HG03378 (cell line): ENCODE measurements around the gene KCNK7.
"Not testable (repeated sequence)": the region's sequence is repeated elsewhere in the genome, so short reads cannot be mapped to it uniquely, and the experiment has no call there.

Experiments
- ATAC-seq: cut with Tn5 transposase; IDR thresholded peaks from one replicate; pipeline ENCODE4 v1.9.1; 2021; ENCODE audit warnings: mild to moderate bottlenecking, moderate library complexity; ENCODE audit not compliant: unreplicated experiment

KCNK7 gene

DNA sequence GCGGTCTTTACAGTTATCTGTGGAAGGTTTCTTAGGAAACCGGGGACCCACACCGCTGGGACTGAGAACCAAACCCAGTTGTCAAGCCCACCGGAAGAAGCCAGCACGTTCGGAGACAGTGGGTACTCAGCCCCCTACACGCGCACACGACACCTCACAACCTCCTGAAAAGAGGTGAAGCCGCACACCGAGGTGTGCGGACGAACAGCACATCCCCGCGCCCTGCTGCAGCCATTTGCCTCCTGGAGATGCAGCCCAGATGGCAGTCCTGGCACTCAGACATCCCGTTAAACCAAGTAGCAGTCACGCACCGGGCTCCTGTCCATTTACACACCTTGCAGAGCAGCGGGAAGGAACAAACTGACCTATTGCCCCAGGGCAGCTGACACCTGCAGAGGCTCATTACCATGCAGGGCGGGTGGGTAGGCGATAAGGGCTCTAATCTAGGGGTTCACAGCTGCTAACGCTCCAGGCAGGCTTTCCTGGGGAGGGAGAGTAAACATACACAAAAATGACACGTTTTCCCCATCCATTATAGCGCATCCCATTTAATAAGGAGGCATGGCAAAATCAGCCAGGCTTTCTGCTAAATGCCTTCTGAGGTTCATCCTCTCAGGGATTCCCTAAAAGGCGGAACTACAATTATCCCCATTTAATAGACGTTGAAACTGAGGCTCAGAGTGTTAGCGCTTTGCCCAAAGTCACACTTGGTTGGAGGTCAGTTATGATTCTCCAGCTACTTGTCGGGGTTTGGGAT is 20.6 kb downstream of the KCNK7 start:
- no peak for ATAC-seq

DNA sequence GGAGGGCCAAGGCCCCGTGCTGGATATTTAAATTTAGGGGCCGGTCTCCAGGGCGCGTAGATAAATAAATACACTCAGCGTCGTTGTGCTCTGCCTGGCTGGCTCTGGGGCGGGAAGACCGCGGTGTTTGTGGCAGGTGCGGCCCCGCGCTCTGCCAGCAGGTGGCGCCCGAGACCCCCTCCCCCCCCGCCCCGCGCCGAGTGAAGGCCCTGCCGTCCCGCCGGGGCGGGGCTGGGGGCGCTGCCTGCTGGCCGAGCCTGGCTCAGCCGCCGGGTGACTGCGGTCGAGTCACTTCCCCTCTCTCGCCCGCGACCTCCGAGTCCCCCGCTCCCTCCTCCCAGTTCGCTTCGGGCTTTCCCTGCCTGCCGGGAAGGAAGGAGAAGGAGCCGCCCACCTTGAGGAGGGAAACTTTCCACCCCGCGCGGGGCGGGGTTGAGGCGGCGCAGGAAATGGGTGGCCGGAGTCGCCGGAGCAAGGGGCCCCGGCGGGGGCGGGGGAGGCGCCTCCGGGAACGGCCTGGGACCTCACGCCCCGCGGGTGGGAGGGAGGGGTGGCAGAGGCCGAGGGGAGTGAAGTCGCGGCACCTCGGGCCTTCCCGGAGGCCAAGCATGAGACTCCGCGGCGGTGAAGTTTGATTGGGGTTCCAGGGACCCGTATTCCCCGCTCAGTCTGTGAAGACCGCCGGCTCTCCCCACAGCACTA is 21.3 kb downstream of the KCNK7 start:
- ATAC-seq: no peak

DNA sequence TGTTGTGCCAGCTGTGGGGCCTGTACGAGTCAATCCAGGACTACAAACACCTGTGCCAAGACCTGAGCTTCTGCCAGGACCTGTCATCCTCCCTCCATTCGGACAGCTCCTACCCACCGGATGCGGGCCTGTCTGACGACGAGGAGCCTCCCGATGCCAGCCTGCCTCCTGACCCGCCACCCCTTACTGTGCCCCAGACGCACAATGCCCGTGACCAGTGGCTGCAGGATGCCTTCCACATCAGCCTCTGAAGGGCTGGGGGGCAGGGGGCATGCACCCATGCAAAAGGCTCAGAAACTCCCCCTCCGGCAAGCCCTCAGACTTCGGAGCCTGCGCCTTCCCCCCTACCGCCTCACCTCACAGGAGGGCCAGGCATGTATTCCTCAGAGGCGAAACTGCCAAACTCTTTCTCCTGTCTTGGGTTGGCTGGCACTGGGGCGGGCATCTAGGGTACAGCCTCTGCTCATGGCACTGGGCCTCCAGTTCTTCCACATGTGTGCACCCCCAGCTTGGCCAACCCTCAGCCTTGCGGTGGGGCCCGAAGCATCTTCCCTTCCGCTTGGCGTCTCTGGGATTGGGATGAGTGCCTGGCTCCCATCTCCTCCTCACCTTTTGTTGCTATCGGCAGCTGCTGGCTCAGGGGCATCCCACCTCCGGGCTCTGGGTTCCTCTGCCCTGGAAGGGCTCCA is 22.1 kb downstream of the KCNK7 start:
- ATAC-seq: no peak

DNA sequence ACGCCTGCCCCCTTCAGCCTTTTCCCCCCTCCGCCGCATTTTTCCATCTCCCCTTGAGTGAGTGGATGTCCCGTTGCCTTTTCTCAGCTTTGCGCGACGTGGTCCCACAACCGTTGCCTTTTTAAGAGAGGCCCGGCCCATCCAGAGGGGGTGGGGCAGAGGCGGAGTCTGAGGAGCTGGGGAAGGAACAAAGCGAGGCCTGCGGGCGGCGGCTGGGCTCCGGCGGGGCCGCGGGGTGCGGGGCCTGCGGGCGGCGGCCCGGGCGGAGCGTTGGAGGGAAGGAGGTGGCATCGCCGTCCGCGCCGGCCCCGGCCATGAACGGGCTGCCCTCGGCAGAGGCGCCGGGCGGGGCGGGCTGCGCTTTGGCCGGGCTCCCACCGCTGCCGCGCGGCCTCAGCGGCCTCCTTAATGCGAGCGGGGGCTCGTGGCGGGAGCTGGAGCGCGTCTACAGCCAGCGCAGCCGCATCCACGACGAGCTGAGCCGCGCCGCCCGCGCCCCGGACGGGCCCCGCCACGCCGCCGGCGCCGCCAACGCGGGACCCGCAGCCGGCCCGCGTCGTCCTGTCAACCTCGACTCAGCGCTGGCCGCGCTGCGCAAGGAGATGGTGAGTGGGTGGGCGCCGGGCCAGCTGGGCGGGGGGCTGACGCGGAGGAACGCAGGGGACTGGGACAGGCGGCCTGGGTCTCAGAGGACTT is 23.1 kb downstream of the KCNK7 start, which contains the start of gene FAM89B:
TSS of gene FAM89B (plus strand) at position 183 of the 696 bp plus-strand sequence. CDS start at position 315, 132 bp downstream.
- ATAC-seq: no peak

DNA sequence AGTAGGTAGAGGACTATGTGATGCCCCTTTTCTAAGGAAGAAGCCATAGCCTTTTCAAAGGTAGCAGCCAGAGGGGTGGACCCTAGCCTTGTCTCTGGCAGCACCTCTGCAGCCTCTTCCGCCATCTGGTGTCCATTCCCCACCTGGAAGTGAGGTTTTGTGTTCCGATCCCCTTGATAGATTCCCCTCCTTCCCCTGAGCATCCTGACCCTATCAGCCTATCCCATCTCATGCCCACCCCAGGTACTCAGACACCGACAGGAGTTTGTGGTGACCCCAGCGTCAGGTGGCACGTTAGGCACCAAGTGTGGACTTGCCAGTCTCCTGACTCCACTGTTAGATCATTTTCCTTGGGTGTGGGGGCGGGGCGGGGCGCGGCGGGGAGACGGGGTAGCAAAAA is 23.7 kb downstream of the KCNK7 start:
- no peak for ATAC-seq

DNA sequence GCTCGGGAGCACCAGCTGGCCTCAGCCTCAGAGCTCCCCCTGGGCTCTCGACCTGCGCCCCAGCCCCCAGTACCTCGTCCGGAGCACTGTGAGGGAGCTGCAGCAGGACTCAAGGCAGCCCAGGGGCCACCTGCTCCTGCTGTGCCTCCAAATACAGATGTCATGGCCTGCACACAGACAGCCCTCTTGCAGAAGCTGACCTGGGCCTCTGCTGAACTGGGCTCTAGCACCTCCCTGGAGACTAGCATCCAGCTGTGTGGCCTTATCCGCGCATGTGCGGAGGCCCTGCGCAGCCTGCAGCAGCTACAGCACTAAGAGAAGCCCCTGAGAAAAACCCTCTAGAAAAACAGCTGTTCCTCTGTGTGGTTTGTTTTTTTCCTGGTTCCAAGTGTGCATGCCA is 24.2 kb downstream of the KCNK7 start:
- ATAC-seq: no peak

DNA sequence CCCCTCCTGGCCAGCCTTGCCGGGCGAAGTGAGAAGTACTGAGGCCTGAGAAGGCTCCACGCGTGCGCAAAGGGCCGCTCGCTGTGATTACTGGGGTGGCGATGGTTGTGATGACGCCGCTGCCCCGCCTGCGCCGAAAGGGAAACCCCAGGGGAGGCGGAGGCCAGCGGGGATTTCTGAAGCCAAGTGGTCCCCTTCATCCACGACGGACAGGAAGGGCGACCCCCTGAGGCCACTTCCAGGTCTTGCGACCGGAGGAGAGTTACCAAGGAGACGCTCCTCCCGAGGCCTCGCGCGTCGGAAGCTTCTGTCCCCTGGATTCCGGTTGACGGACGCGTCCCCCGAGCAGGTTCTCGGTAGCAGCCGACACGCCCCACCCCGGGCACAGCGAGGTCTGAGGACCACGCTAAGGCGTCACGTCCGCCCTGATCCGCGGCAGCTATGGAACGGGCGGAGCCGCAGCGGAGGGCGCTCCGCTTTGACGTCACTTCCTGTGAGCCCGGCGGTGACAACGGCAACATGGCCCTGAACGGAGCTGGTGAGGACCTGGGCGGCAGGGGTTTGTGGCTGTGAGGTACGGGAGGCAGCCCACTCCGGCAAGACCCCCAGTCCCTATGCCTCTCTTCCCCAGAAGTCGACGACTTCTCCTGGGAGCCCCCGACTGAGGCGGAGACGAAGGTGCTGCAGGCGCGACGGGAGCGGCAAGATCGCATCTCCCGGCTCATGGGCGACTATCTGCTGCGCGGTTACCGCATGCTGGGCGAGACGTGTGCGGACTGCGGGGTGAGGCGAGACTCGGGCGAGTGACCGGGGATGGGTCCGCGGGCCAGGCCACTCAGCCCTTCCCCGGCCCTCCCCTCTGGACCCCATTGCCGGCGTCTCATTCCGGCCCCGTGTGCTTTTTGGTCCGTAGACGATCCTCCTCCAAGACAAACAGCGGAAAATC is 25.4 kb downstream of the KCNK7 start, which contains the start of gene ZNRD2:
TSS of gene ZNRD2 (plus strand) at position 505 of the 946 bp plus-strand sequence. CDS start at position 520, 15 bp downstream.
- ATAC-seq: peak; percentile 58

DNA sequence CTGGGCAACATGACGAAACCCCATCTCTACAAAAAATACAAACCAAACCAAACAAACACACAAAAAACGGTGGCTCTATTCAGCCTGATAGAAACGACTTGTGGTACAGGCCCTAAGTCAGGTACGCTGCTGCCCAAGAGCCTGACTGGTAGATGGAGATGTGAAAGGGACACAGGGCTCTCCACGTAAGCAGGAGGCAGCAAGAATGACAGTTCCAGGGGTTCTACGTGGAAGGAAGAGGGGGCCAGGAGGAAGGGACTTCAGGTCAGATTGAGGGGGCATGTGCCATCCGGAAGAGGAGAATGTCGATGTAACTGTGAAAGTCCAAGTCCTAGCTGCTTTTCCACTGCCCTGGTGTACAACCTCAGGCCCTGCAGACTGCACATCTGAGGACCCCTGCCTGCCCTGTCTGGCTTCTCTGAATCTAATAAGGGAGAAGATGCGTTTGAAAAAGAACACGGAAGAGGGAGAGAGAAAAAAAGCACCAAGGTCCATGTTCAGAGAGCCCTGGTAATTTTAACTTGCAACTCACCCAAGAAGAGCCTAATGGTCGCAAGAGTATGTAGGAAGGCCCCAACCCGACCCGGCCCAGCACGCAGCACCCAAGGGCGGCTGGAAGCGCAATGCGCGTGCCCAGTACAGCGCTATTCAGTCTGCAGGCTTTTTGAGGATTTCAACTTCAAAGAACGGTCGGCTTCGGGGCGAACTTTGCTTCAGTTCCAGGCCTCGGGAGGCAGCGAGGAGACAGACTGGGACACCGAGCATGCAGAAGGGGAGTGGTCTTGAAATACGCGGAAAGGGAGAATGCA is 26.2 kb downstream of the KCNK7 start:
- peak; percentile 2 for ATAC-seq

DNA sequence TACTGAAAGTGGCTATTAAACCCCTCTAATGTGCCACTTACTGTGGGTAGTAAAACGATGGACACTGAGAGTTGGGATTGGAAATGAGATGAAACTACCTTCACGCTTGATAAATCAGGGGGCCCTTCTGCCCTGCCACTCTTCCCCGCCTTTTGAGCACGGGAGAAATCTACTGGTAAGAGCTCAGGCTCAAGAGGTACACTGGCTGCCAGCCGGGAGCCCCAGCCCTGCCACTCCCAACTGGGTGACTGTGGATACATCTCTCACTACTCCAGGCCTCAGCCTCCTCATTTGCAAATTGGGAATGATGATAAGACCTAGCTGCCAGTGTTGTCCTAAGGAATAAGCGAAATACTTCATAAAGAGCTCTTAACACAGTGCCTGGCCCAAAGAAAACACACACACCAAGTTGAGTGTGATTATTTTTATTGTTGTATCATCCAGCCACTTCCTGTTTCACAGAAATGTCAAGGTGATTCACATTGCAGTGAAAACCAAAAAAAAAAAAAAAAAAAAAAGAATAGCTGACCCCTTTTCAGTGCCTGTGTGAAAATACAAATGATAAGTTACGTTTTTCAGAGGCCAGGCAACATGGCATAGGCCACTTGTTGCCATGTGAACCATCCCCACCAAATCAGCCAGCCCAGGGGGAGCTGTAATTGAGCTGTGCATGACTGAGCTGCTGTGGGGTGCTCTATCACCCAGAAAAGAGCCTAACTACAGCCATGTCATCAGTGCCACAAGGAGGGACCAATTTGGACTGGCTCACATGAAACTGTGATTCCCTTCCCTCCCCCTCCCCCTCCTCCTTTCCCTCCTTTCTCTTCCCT is 29.8 kb downstream of the KCNK7 start:
- ATAC-seq: no peak

DNA sequence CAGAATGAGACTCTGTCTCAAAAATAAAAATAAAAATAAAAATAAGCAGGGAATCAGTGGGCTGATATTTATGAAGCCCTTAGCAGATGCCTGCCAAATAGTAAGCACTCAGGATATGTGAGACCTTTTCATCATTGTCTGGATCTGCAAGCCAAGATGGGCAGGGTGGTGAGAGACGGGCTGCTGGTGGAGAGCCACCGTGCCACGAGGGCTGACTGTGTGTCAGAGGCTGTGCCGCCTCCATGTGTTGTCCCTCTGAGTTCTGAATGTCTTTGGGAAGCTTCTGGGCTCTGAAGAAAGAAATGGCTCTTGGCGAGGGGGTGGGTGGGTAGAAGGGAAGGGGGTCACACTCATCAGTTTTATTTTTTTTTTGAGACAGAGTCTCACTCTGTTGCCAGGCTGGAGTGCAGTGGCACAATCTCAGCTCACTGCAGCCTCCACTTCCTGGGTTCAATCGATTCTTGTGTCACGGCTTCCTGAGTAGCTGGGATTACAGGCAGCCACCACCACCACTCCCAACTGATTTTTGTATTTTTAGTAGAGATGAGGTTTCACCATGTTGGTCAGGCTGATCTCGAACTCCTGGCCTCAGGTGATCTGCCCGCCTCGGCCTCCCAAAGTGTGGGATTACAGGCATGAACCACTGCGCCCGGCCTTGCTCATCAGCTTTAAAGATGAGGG is 30.6 kb downstream of the KCNK7 start:
- not testable (repeated sequence) for ATAC-seq

DNA sequence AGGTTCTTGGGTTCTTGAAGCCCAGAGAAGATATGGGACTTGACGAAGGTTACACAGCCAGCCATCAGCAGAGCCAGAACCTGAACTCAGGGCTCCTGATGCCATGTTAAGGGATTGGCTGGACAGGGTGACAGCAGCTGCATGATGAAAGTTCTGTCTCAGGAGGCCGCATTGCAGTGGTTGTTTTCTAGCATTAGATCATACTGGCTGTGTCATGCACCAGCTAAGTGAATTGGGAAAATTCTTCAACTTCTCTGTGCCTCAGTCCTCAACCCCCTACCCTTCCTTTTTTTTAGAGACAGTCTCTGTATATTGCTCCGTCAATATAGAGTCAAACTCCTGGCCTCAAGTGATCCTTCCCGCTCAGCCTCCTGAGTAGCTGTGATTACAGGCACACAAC is 32.0 kb downstream of the KCNK7 start:
- no peak for ATAC-seq

DNA sequence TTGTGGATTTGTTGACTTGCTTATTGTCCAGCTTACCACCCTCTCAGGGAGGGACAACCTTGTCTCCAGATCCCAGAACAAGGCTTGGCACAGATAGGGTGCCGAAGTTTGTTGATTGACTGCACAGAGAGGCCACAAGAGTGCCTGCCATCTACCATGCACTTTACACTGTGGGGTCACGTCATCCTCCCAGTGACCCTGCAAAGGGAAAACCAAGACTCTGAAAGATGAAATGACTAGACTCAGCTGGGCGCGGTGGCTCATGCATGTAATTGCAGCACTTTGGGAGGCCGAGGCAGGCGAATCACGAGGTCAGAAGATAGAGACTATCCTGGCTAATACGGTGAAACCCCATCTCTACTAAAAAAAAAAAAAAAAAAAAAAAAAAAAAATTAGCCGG is 32.8 kb downstream of the KCNK7 start:
- no peak for ATAC-seq

DNA sequence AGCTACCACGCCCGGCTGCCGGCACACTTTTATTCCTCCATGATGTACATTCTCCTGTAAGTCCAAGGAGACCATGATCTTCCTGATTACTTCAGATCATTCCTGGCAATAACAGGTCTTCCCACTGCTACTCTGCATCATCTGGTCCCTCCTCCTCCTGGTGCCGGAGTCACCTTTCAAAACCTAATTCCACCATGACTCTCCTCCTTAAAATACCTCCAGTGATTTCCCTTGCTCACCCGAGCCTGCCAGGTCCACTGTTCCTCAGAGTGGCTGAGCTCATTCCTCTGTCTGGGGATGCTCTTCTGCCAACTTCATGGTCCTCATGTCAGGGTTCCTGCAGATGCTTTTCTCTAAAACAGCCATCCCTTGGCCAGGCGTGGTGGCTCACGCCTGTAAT is 33.6 kb downstream of the KCNK7 start:
- ATAC-seq: no peak

DNA sequence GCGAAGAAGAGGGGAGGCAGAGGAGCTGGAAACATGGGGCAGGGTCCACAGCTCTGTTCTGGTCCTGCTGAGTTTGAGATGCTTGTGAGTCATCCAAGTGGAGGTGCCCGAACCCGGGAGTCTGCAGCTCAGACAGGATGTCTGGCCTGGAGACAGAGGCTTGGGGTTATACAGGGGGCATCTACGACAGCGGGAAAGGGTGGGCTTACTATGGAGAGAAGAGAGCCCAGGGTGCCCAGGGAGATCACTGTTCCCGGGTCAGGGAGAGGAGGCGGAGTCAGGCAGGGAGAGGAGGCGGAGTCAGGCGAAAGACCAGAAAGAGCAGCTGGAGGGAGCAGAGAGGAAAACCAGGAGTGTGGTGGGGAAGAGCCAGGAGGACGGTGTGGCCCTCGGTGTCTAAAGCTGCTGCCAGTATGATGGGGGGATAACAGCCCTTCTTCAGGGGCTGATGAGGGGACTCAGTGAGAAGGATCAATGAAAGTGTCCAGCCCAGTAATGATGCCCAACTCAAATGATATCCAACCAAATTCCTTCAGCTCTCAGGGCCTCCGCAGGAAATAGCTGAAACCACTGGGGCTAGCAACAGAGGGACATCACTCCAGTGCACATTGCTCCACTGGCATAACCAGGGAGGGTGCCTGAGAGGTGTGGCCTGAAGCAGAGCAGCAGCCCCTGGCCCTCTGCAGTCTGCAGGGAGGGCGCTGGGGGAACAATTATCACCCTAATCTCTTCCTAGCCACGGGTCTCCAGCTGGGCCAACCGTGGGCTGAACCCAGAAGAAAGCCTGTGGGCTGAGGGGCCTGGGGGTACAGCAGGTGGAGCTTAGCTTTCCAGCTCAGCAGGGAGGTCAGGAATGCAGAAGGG is 34.8 kb downstream of the KCNK7 start:
- no peak for ATAC-seq

DNA sequence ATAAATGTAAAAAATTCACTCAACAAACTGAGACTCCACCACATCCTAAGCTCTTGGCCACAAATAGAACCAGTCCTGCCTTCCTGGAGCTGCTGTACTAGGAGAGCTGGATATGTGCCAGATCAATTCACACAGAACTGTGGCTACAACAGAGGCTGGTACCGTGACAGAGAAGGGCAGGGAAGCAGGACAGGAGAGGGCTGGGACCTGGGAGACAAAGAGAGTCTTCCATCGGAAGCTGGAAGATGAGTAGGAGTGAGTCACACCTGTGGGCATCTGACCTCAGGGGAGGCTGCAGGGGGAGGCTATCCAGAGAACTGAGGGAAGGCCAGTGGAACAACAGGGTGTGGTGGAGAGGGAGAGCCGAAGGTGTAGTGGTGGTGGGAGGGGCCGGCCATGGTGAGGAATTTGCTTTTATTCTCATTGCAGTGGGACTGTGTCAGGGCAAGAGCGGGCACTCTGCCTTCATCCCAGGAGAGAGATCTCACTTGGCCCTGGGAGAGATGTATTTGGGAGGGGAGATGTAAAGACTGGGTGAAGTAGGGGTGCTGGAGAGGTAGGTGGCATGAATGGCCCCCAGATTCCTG is 35.6 kb downstream of the KCNK7 start:
- ATAC-seq: no peak

DNA sequence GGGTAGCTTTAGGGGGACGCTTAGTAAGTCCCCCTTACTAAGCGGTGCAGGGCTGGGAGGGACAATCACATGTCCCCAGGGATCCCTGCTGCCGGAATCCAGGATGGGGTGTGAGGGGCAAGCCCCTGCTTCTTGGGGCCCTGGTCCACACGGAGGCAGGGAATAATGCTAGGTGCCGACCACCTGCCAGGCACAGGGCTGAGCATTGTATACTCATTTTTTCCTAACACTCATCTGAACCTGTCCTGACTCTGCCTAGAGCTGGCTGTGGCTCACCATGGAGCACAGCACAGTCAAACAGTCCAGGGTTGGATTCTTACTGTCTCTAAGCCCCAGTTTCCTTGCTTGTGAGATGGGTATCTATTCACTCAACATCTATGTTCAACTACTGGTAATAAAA is 36.1 kb downstream of the KCNK7 start:
- no peak for ATAC-seq
